GM23338 (cell line): Measurements from ENCODE around the gene KPNA2. TPM values are rescaled to one million over a fixed set of nuclear protein-coding genes. Genes with fewer than 3 reads are reported as not detected.
"Not testable (repeated sequence)": the region's sequence is repeated elsewhere in the genome, so short reads cannot be mapped to it uniquely, and the experiment has no call there.

Experiments
- ATAC-seq: fragments of 200-7000 bp; cut with Tn5 transposase; 3 replicates; pipeline ENCODE4 v1.9.1; 2020
- DNase-seq: peaks from one replicate; pipeline ENCODE4 v3.0.0-alpha.2; 2015; ENCODE audit warnings: low spot score
- H2AFZ ChIP-seq: fragments of 200-600 bp; sonication (generic); 2 replicates; pipeline ENCODE4 v1.8.0; 2016; ENCODE audit warnings: antibody characterized with exemption, mild to moderate bottlenecking, moderate library complexity
- H3F3A ChIP-seq: fragments of 200-600 bp; sonication (generic); replicated peaks from 2 replicates; pipeline ENCODE4 v1.8.0; 2017; ENCODE audit warnings: antibody characterized with exemption, mixed run types, low read depth
- H3K27ac ChIP-seq: fragments of 200-600 bp; sonication (generic); 2 replicates; pipeline ENCODE4 v1.6.1; 2016; ENCODE audit warnings: low read depth
- H3K27me3 ChIP-seq: fragments of 200-600 bp; sonication (generic); 2 replicates; pipeline ENCODE4 v1.8.0; 2016; ENCODE audit warnings: mild to moderate bottlenecking, mixed run types, moderate library complexity; ENCODE audit not compliant: insufficient read depth
- H3K36me3 ChIP-seq: fragments of 200-600 bp; sonication (generic); 2 replicates; pipeline ENCODE4 v1.8.0; 2016; ENCODE audit warnings: mild to moderate bottlenecking; ENCODE audit not compliant: insufficient read depth
- H3K4me1 ChIP-seq: fragments of 200-600 bp; sonication (generic); 2 replicates; pipeline ENCODE4 v1.8.0; 2016; ENCODE audit warnings: mild to moderate bottlenecking, moderate library complexity; ENCODE audit not compliant: insufficient read depth
- H3K4me2 ChIP-seq: fragments of 200-600 bp; sonication (generic); 2 replicates; pipeline ENCODE4 v1.7.1; 2017; ENCODE audit warnings: mixed run types
- H3K4me3 ChIP-seq: fragments of 200-600 bp; sonication (generic); 2 replicates; pipeline ENCODE4 v1.6.1; 2016; ENCODE audit warnings: mixed run types
- H3K79me2 ChIP-seq: fragments of 200-600 bp; sonication (generic); replicated peaks from 2 replicates; pipeline ENCODE4 v1.8.0; 2017; ENCODE audit warnings: mild to moderate bottlenecking; ENCODE audit not compliant: insufficient read depth
- H3K9me2 ChIP-seq: fragments of 200-600 bp; sonication (generic); 2 replicates; pipeline ENCODE4 v1.8.0; 2017; ENCODE audit not compliant: insufficient read depth
- H4K20me1 ChIP-seq: fragments of 200-600 bp; sonication (generic); replicated peaks from 2 replicates; pipeline ENCODE4 v1.8.0; 2017; ENCODE audit warnings: mild to moderate bottlenecking; ENCODE audit not compliant: insufficient read depth
- H3K27ac Mint-ChIP-seq: 2 replicates; pipeline ENCODE4 v1.8.0; 2020; ENCODE audit warnings: inconsistent platforms, mild to moderate bottlenecking, moderate library complexity, mixed read lengths
- H3K27me3 Mint-ChIP-seq: 3 replicates; pipeline ENCODE4 v1.8.0; 2022; ENCODE audit warnings: low read depth, mild to moderate bottlenecking, moderate library complexity, mixed read lengths, inconsistent platforms; ENCODE audit not compliant: insufficient read depth, poor library complexity
- H3K36me3 Mint-ChIP-seq: 3 replicates; pipeline ENCODE4 v1.8.0; 2021; ENCODE audit warnings: low read depth, mild to moderate bottlenecking, inconsistent platforms, moderate library complexity, mixed read lengths
- H3K4me1 Mint-ChIP-seq: 3 replicates; pipeline ENCODE4 v1.8.0; 2020; ENCODE audit warnings: mild to moderate bottlenecking, inconsistent platforms, mixed read lengths
- H3K4me3 Mint-ChIP-seq: 3 replicates; pipeline ENCODE4 v1.8.0; 2021; ENCODE audit warnings: moderate library complexity, mild to moderate bottlenecking, inconsistent platforms, mixed read lengths
- H3K9me3 Mint-ChIP-seq: 3 replicates; pipeline ENCODE4 v1.8.0; 2020; ENCODE audit warnings: moderate library complexity, mild to moderate bottlenecking, inconsistent platforms, mixed read lengths
- CREB1 ChIP-seq: fragments of 250-450 bp; sonication (Bioruptor Pico); IDR thresholded peaks from 2 replicates; pipeline ENCODE4 v1.5.0; 2020; ENCODE audit warnings: low read depth, mild to moderate bottlenecking, moderate library complexity
- ETS1 ChIP-seq: IDR thresholded peaks from 2 replicates; pipeline ENCODE4 v1.6.1; 2016; ENCODE audit warnings: antibody characterized with exemption
- NANOG ChIP-seq: IDR thresholded peaks from 2 replicates; pipeline ENCODE4 v1.6.1; 2016; ENCODE audit warnings: antibody characterized with exemption, borderline replicate concordance
- ZNF114 ChIP-seq: fragments of 250-450 bp; sonication (Bioruptor Pico); IDR thresholded peaks from 2 replicates; pipeline ENCODE4 v1.5.0; 2020; ENCODE audit warnings: mild to moderate bottlenecking, moderate library complexity
- polyA plus RNA-seq: library from polyadenylated mRNA; unstranded; fragments of >200 nt; fragmentation: Nextera tagmentation; extraction: Ambion mirVana; gene quantifications from 2 replicates; pipeline ENCODE4 v1.2.1, GENCODE V29; 2016
- total RNA-seq: library from RNA; depleted of rRNA; stranded (reverse); fragments of >200 nt; shearing (Covaris generic); gene quantifications from 2 replicates; pipeline ENCODE4 v1.2.3, GENCODE V29; 2014

KPNA2 gene
- total and polyA plus RNA-seq, 2 experiments from 2014 or later, result 375 to 442 TPM

GRCh38 chr17:68087131-68087623 lies 51.6 kb downstream of the KPNA2 start:
- not testable (repeated sequence) for H3K9me2 ChIP-seq, H3K4me3 ChIP-seq, H4K20me1 ChIP-seq, H3K27ac ChIP-seq, H3K79me2 ChIP-seq, H3K27ac Mint-ChIP-seq, H3K36me3 ChIP-seq, H2AFZ ChIP-seq, DNase-seq, H3K36me3 Mint-ChIP-seq, H3K4me3 Mint-ChIP-seq, H3K4me2 ChIP-seq, H3F3A ChIP-seq, H3K4me1 Mint-ChIP-seq, H3K27me3 ChIP-seq, H3K9me3 Mint-ChIP-seq, ATAC-seq
- H3K27me3 Mint-ChIP-seq, result peaks cover 11% of the 10 kb centered on the region
- peaks cover 13% of the 10 kb centered on the region for H3K4me1 ChIP-seq

- H3K36me3 Mint-ChIP-seq, result no peaks in the 10 kb centered on the region
- Histone ChIP-seq H4K20me1 (no peaks in the 10 kb centered on the region), H3K4me2 (no peak overlapping the region), H3K36me3 (no peaks in the 10 kb centered on the region), H2AFZ (no peak overlapping the region), H3K27me3 (no peaks in the 10 kb centered on the region), H3K4me1 (peaks cover 13% of the 10 kb centered on the region), H3K27ac (no peak overlapping the region), H3F3A (no peaks in the 10 kb centered on the region), H3K4me3 (no peak overlapping the region), H3K9me2 (no peaks in the 10 kb centered on the region), H3K79me2 (no peaks in the 10 kb centered on the region)
- no peak overlapping the region for H3K4me3 Mint-ChIP-seq
- H3K4me1 Mint-ChIP-seq, result peaks cover 9% of the 10 kb centered on the region
- DNase-seq, result no peak
- H3K27ac Mint-ChIP-seq, result no peak overlapping the region
- peaks cover 11% of the 10 kb centered on the region for H3K27me3 Mint-ChIP-seq
- no peaks in the 10 kb centered on the region; the same call in 2 of the 3 replicates for H3K9me3 Mint-ChIP-seq
- no peak for ATAC-seq
- TF ChIP-seq NANOG, result no peak
Measured at GRCh38 chr17:68087851-68088250, 52.3 kb downstream of the KPNA2 start.

- Histone ChIP-seq H3K4me1 (peaks cover 13% of the 10 kb centered on the region), H3K36me3 (no peaks in the 10 kb centered on the region), H3K79me2 (no peaks in the 10 kb centered on the region), H3K4me2 (no peak overlapping the region), H3K4me3 (no peak overlapping the region), H3F3A (no peaks in the 10 kb centered on the region), H3K27ac (no peak overlapping the region), H3K9me2 (no peaks in the 10 kb centered on the region), H4K20me1 (no peaks in the 10 kb centered on the region), H3K27me3 (no peaks in the 10 kb centered on the region), H2AFZ (no peak overlapping the region)
- Mint-ChIP-seq H3K9me3 (no peaks in the 10 kb centered on the region), H3K27me3 (peaks cover 9% of the 10 kb centered on the region), H3K4me1 (peaks cover 9% of the 10 kb centered on the region), H3K4me3 (no peak overlapping the region), H3K27ac (no peak overlapping the region), H3K36me3 (no peaks in the 10 kb centered on the region)
- TF ChIP-seq ZNF114 (no peak), ETS1 (no peak), CREB1 (CRISPR knock-in tag) (no peak)
- ATAC-seq (no peak), DNase-seq (no peak)
Measured at GRCh38 chr17:68089881-68090280, 54.3 kb downstream of the KPNA2 start.
